Upper lobe of right lung (tissue), 1 donor: ENCODE data around the gene ARHGEF26. TPM values are rescaled to one million over a fixed set of nuclear protein-coding genes. Genes with fewer than 3 reads are reported as not detected.

ENCODE experiments used
- ATAC-seq: fragments of 200-7000 bp; cut with Tn5 transposase; one replicate; pipeline ENCODE4 v1.9.1; 2020; ENCODE audit warnings: mild to moderate bottlenecking, moderate library complexity
- DNase-seq: peaks from one replicate; pipeline ENCODE4 v3.0.0-alpha.2; 2020
- H3K27ac ChIP-seq: fragments of 200-600 bp; one replicate; pipeline ENCODE4 v1.8.0; 2022
- H3K27me3 ChIP-seq: fragments of 200-600 bp; one replicate; pipeline ENCODE4 v1.8.0; 2022; ENCODE audit warnings: mild to moderate bottlenecking
- H3K36me3 ChIP-seq: fragments of 200-600 bp; one replicate; pipeline ENCODE4 v1.8.0; 2022
- H3K4me1 ChIP-seq: fragments of 200-600 bp; one replicate; pipeline ENCODE4 v1.8.0; 2022
- H3K4me3 ChIP-seq: fragments of 200-600 bp; one replicate; pipeline ENCODE4 v1.8.0; 2022; ENCODE audit warnings: mild to moderate bottlenecking
- H3K9me3 ChIP-seq: fragments of 200-600 bp; one replicate; pipeline ENCODE4 v1.8.0; 2022
- intact Hi-C: fragments of 100-400 bp; cut with DNase I; formaldehyde crosslinking; loops from one replicate; pipeline ENCODE4 v1.11.0; 2022
- long read RNA-seq: library from polyadenylated mRNA; unstranded; transcript quantifications from one replicate; pipeline ENCODE4 v2.0.0, GENCODE V29; 2021
- total RNA-seq: library from RNA; stranded (reverse); fragmentation: NEBNext Ultra II Directional; extraction: Animal tissue kit (Norgen Biotek cat#: 25700); gene quantifications from one replicate; pipeline ENCODE4 v1.2.1, GENCODE V29; 2021
- TF ChIP-seq, protein P1 (sequence below): fragments of 200-600 bp; IDR thresholded peaks from one replicate; pipeline ENCODE4 v1.8.0; 2022; ENCODE audit warnings: antibody characterized with exemption
- donor health status: DM: no; HTN: yes; CAD: no; lungs with severe emphysema.

ARHGEF26 gene, protein sequence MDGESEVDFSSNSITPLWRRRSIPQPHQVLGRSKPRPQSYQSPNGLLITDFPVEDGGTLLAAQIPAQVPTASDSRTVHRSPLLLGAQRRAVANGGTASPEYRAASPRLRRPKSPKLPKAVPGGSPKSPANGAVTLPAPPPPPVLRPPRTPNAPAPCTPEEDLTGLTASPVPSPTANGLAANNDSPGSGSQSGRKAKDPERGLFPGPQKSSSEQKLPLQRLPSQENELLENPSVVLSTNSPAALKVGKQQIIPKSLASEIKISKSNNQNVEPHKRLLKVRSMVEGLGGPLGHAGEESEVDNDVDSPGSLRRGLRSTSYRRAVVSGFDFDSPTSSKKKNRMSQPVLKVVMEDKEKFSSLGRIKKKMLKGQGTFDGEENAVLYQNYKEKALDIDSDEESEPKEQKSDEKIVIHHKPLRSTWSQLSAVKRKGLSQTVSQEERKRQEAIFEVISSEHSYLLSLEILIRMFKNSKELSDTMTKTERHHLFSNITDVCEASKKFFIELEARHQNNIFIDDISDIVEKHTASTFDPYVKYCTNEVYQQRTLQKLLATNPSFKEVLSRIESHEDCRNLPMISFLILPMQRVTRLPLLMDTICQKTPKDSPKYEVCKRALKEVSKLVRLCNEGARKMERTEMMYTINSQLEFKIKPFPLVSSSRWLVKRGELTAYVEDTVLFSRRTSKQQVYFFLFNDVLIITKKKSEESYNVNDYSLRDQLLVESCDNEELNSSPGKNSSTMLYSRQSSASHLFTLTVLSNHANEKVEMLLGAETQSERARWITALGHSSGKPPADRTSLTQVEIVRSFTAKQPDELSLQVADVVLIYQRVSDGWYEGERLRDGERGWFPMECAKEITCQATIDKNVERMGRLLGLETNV
- total RNA-seq, result 58.8 TPM
- long read RNA-seq, transcript ARHGEF26-205 (15 exons, 3,781 nt), result minor isoform, 11 of 159 reads
- long read RNA-seq, transcript ARHGEF26-202 (15 exons, 3,929 nt), result major isoform, 55 of 159 reads
- long read RNA-seq, partial matches to known transcripts, result 65 of 159 reads
- long read RNA-seq, other reads (novel, unspliced or antisense), result 28 of 159 reads

DNA sequence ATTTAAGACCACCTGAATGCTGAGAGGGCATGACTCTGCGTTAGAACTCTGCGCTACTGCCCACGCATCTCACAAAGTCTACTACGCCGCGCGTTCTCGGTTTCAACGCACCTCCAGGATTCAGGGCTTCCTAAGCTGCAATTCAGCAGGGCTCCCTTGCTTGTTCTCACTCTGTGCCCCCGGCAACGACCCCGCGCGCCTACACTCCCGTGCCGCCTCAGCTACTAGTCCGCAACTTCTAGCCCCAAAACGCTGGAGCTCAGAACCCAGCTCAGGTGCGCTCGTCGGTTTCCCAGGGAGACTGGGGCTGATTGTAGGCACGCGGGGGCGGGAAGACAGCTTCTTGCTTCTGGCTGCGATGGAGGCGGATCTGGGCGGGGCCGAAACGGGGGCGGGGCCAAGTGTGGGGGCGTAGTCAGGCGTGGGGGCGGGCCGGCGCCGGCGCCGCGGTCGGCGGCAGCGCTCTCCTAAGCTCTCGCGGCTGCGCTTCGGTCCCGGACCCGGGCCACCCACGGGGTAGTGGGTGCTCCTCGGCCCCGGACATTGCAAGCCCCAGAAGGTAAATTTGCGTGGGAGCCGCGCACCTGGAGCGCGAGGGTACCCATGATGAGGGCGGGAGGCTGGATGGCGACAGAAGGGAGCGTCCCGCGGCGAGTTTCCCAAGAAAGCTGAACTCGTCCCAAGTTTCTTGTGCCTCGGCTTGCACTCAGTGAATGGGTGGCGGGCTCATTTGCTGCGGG is at the start of gene ARHGEF26:
ARHGEF26 (plus strand) TSS at position 430 of the 740 bp plus-strand sequence. CDS start 603 bp downstream, outside the sequence.
- Histone ChIP-seq H3K27me3 (no peaks in the 10 kb centered on the region), H3K36me3 (no peaks in the 10 kb centered on the region), H3K4me3 (peak within 1 kb of the TSS; percentile 85), H3K9me3 (no peaks in the 10 kb centered on the region), H3K27ac (peak within 1 kb of the TSS; percentile 75), H3K4me1 (no peaks in the 10 kb centered on the region)
- DNase-seq (peak; percentile 95), ATAC-seq (peak; percentile 97)
- intact Hi-C loops, result no loop called here
- TF ChIP-seq, protein P1, sequence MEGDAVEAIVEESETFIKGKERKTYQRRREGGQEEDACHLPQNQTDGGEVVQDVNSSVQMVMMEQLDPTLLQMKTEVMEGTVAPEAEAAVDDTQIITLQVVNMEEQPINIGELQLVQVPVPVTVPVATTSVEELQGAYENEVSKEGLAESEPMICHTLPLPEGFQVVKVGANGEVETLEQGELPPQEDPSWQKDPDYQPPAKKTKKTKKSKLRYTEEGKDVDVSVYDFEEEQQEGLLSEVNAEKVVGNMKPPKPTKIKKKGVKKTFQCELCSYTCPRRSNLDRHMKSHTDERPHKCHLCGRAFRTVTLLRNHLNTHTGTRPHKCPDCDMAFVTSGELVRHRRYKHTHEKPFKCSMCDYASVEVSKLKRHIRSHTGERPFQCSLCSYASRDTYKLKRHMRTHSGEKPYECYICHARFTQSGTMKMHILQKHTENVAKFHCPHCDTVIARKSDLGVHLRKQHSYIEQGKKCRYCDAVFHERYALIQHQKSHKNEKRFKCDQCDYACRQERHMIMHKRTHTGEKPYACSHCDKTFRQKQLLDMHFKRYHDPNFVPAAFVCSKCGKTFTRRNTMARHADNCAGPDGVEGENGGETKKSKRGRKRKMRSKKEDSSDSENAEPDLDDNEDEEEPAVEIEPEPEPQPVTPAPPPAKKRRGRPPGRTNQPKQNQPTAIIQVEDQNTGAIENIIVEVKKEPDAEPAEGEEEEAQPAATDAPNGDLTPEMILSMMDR, result no peak

DNA sequence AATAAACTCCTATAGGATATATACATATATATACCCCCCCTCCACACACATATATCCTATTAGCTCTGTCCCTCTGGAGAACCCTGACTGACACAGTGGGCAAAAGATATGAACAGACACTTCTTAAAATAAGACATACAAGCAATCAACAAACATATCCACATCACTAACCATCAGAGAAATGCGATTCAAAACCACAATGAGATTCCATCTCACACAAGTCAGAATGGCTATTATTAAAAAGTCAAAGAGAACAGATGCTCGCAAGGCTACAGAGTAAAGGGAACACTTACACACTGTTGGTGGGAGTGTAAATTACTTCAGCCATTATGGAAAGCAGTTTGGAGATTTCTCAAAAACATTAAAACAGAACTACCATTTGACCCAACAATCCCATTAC is 46.2 kb upstream of the ARHGEF26 start:
- TF ChIP-seq, protein P1, result no peak
- ATAC-seq (no peak), DNase-seq (no peak)
- Histone ChIP-seq H3K36me3 (no peaks in the 10 kb centered on the region), H3K27me3 (no peaks in the 10 kb centered on the region), H3K4me3 (no peak overlapping the region), H3K4me1 (no peaks in the 10 kb centered on the region), H3K27ac (no peak overlapping the region), H3K9me3 (no peaks in the 10 kb centered on the region)
- intact Hi-C loops, result no loop called here

DNA sequence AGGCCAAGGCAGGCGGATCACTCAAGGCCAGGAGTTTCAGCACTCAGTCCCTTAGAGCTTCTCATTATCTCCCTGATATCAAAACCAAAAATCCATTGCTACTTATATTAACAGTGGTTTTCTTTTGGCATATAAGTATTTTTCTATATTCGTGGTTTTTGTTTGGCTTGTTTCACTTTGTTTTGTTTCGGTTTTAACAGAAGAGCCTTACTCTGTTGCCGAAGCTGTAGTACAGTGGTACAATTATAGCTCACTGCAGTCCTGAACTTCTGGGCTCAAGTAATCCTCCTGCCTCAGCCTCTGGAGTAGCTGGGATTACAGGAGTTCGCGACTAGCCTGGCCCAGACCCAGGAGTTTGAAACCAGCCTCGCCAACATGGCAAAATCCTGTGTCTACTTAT is 42.5 kb upstream of the ARHGEF26 start:
- Histone ChIP-seq H3K36me3 (no peaks in the 10 kb centered on the region), H3K4me3 (no peak overlapping the region), H3K4me1 (no peaks in the 10 kb centered on the region), H3K27ac (no peak overlapping the region), H3K9me3 (no peaks in the 10 kb centered on the region), H3K27me3 (no peaks in the 10 kb centered on the region)
- ATAC-seq (no peak), DNase-seq (no peak)
- intact Hi-C loops, result no loop called here
- TF ChIP-seq, protein P1, result no peak

DNA sequence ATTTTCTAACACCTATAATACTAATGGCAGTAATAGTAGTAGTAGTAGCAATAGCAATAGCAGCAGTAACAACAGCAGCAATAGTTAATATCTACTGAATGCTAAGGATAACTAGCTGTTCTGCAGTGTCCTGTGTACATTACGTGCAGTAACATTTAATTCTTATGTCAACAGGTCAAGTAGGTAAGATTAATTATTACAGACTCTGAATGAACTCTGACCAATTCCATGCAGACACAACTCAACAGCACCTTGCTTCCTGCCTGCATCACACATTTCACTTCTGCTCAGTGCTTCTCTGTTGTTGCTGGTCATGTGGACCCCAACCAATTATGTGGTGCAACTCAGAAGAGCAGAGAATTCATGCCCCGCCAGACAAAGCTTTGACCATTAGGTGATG is 39.9 kb upstream of the ARHGEF26 start:
- Histone ChIP-seq H3K9me3 (no peaks in the 10 kb centered on the region), H3K27me3 (no peaks in the 10 kb centered on the region), H3K36me3 (no peaks in the 10 kb centered on the region), H3K27ac (no peak overlapping the region), H3K4me3 (no peak overlapping the region), H3K4me1 (no peaks in the 10 kb centered on the region)
- intact Hi-C loops, result no loop called here
- TF ChIP-seq, protein P1, result no peak
- DNase-seq, result no peak
- ATAC-seq, result peak; percentile 51

DNA sequence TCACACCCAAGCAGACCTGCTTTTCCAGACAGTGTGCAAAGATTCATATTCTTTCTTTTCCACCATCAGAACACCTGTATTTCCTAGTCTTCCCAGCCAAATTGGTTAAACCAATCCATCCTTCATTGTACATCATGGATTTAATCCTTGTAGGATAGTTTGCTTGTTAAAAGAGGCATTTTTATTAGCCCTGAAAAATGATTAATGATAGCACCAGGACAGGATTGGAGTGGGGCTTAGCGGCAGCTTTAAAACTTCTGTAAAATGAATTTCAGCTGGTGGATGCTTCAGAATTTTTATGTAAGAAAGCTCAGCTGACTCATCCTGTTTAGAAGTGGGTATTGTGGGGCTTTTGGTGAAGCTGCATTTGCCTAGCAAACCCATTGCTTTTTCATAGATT is 36.1 kb upstream of the ARHGEF26 start:
- Histone ChIP-seq H3K4me1 (no peaks in the 10 kb centered on the region), H3K36me3 (no peaks in the 10 kb centered on the region), H3K4me3 (no peak overlapping the region), H3K27ac (no peak overlapping the region), H3K9me3 (no peaks in the 10 kb centered on the region), H3K27me3 (no peaks in the 10 kb centered on the region)
- ATAC-seq, result no peak
- TF ChIP-seq, protein P1, result no peak
- intact Hi-C loops, result no loop called here
- DNase-seq, result no peak
